MCF 10A (cell line): ENCODE measurements around the gene HSD17B7. TPM values are rescaled to one million over a fixed set of nuclear protein-coding genes. Genes with fewer than 3 reads are reported as not detected.

Source experiments
- BruUV-seq: library from RNA; stranded (reverse); fragments of 400-500 nt; replicated peaks from 2 replicates; lab custom pipeline; 2021; lab: Mats Ljungman, UMichigan
- CTCF ChIA-PET: fragments of 300-600 bp; sonication (Branson Sonifier 250); formaldehyde crosslinking; extraction: SDS; loops from one replicate; lab custom pipeline; 2021; ENCODE audit warnings: antibody characterized with exemption, inconsistent platforms; lab: Yijun Ruan, JAX
- POLR2A ChIA-PET: fragments of 300-600, 350-650 bp; sonication (Branson Sonifier 250); formaldehyde crosslinking; extraction: SDS; loops from one replicate; lab custom pipeline; 2020; ENCODE audit warnings: antibody characterized with exemption, inconsistent platforms; lab: Yijun Ruan, JAX
- DNase-seq: peaks from one replicate; pipeline ENCODE4 v3.0.0-alpha.2; 2018; ENCODE audit not compliant: unreplicated experiment
- H3K27ac Mint-ChIP-seq: one replicate; pipeline ENCODE4 v1.8.0; 2022; ENCODE audit warnings: mild to moderate bottlenecking, low read depth, mixed read lengths; ENCODE audit not compliant: unreplicated experiment
- H3K27me3 Mint-ChIP-seq: one replicate; pipeline ENCODE4 v1.8.0; 2022; ENCODE audit warnings: mixed read lengths; ENCODE audit not compliant: insufficient read depth, unreplicated experiment
- H3K36me3 Mint-ChIP-seq: one replicate; pipeline ENCODE4 v1.8.0; 2022; ENCODE audit warnings: mild to moderate bottlenecking, moderate library complexity, mixed read lengths; ENCODE audit not compliant: insufficient read depth, unreplicated experiment
- H3K4me1 Mint-ChIP-seq: one replicate; pipeline ENCODE4 v1.8.0; 2022; ENCODE audit warnings: mixed read lengths; ENCODE audit not compliant: insufficient read depth, unreplicated experiment
- H3K4me3 Mint-ChIP-seq: one replicate; pipeline ENCODE4 v1.8.0; 2022; ENCODE audit warnings: mild to moderate bottlenecking, moderate library complexity, mixed read lengths; ENCODE audit not compliant: unreplicated experiment
- H3K9me3 Mint-ChIP-seq: one replicate; pipeline ENCODE4 v1.8.0; 2022; ENCODE audit warnings: mixed read lengths; ENCODE audit not compliant: unreplicated experiment
- intact Hi-C: fragments of 100-400 bp; cut with micrococcal nuclease; formaldehyde crosslinking; loops from 2 replicates; pipeline ENCODE4 v1.14.1; 2022
- total RNA-seq: library from RNA; stranded (reverse); gene quantifications from 2 replicates; pipeline ENCODE4 v1.2.3, GENCODE V29; 2022
- TF ChIP-seq, protein P1 (sequence below): fragments of 200-600 bp; IDR thresholded peaks from one replicate; pipeline ENCODE4 v1.8.0; 2022; ENCODE audit warnings: antibody characterized with exemption, mild to moderate bottlenecking; ENCODE audit not compliant: unreplicated experiment

The HSD17B7 gene
- total RNA-seq, 1 experiment from 2014 or later: 15.5 TPM

DNA sequence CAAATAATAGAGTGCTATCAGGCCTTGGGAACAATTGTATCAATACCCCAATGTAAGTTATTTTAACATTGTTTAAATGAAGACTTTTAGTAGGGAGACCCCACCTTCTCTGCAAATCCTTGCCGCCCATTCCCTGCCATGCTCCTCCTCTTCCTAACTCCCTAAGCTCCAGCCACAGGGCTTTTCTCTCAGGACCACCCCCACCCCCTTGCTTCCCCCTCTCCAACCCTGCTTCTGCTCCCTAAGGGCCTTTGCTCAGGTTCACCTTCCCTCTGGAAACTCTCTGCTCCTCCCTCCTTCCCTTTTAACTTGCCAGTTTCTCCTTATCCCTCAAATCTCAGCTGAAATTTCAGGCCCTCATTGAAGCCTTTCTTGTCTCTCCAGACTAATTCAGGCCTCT lies 53.7 kb downstream of the HSD17B7 start:
- H3K4me1 Mint-ChIP-seq: peaks cover 7% of the 10 kb centered on the region
- POLR2A ChIA-PET: interaction anchor here (0.6 kb wide), 1 partner anchor 62 kb away, joined by 3 read pairs; no protein-coding TSS in a partner anchor
- H3K36me3 Mint-ChIP-seq: no peaks in the 10 kb centered on the region
- no peak overlapping the region for H3K27ac Mint-ChIP-seq
- peaks cover 33% of the 10 kb centered on the region for H3K27me3 Mint-ChIP-seq
- CTCF ChIA-PET: interaction anchor here (0.6 to 2.5 kb wide), 3 partner anchors 10 to 337 kb away, joined by 3 to 19 read pairs (median 4); no protein-coding TSS in a partner anchor
- peaks cover 8% of the 10 kb centered on the region for H3K9me3 Mint-ChIP-seq
- intact Hi-C loops: no loop called here
- TF ChIP-seq, protein P1, sequence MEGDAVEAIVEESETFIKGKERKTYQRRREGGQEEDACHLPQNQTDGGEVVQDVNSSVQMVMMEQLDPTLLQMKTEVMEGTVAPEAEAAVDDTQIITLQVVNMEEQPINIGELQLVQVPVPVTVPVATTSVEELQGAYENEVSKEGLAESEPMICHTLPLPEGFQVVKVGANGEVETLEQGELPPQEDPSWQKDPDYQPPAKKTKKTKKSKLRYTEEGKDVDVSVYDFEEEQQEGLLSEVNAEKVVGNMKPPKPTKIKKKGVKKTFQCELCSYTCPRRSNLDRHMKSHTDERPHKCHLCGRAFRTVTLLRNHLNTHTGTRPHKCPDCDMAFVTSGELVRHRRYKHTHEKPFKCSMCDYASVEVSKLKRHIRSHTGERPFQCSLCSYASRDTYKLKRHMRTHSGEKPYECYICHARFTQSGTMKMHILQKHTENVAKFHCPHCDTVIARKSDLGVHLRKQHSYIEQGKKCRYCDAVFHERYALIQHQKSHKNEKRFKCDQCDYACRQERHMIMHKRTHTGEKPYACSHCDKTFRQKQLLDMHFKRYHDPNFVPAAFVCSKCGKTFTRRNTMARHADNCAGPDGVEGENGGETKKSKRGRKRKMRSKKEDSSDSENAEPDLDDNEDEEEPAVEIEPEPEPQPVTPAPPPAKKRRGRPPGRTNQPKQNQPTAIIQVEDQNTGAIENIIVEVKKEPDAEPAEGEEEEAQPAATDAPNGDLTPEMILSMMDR: no peak
- BruUV-seq: no TSS peak
- DNase-seq: no peak
- H3K4me3 Mint-ChIP-seq: no peak overlapping the region

DNA sequence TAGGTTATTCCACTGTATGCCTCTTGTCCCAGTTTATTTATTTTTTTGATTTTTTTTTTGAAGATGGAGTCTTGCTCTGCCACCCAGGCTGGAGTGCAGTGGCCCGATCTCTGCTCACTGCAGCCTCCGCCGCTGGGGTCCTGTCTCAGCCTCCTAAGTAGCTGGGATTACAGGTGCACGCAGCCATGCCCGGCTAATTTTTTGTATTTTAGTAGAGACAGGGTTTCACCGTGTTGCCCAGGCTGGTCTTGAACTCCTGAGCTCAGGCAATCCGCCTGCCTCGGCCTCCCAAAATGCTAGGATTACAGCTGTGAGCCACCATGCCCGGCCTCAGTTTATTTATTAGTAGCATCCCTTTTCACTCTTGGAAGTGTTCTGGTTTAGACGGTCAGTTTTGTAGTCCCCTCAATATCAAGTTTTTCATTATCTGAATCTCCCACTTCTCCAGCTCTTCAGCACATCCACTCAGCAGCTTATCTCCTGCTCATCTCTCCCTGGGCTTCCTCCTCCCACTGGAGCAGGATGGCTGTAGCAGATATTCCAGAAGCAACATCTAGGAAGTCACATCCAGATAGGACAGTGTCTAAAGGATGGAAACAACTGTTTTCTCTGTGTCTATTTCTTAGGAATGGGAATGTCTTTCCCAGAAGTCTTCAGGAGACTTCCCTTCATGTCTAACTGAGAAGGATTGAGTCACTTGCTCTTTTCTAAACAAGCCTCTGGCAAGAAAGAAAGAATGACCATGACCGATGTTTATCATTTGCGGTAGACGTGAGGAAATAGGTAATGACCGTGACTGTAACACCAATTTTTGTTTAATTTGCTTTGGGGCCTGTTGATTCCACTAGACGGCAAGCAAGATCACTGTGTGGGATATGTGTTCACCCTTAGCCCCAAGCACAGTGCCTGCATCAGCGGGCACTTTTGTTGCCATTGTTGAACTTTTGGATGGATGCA lies 56.0 kb downstream of the HSD17B7 start:
- H3K9me3 Mint-ChIP-seq: no peaks in the 10 kb centered on the region
- H3K4me3 Mint-ChIP-seq: no peak overlapping the region
- H3K27me3 Mint-ChIP-seq: peaks cover 21% of the 10 kb centered on the region
- no peak overlapping the region for H3K27ac Mint-ChIP-seq
- intact Hi-C loops: loop anchor here (5.0 kb wide), 1 partner anchor 681 kb away; no protein-coding TSS in a partner anchor
- H3K36me3 Mint-ChIP-seq: no peaks in the 10 kb centered on the region
- no TSS peak for BruUV-seq
- H3K4me1 Mint-ChIP-seq: peaks cover 7% of the 10 kb centered on the region
- TF ChIP-seq, protein P1: no peak
- ChIA-PET POLR2A (no interaction called here), CTCF (interaction anchor here (0.6 to 6.0 kb wide), 22 partner anchors 10 to 481 kb away, joined by 3 to 107 read pairs (median 4); partner anchors contain the start of gene CCDC190)
- DNase-seq: peak; percentile 84

DNA sequence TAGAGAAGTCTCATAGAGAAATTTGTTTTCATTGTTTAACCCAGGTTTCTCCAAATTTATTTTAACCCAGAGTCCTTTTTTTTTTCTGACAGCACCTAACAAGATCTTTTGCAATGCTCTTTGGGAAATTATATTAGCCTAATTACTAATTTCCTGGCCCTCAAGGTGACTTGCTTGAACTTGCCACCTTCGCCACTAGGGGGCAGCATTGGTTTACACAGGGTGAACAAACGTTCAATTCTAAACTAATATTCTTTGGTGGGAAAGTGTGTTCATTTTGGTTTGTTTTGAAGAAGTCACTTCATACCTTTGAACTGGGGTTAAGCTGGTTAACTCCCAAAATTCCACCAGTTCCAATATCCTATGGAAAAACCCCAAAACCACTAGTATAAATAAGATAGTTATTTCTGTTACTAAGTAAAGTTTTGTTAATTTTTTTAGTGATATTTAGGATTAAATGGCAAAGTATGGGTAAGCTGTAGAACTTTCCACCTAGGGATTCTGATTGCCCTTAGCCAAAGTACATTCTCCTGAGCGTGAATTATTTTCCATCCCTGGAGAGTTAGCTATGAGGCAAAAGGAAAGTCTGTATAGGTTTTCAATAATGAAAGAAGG lies 57.4 kb downstream of the HSD17B7 start:
- Mint-ChIP-seq H3K9me3 (no peaks in the 10 kb centered on the region), H3K36me3 (no peaks in the 10 kb centered on the region), H3K4me3 (no peak overlapping the region), H3K27me3 (peaks cover 24% of the 10 kb centered on the region), H3K4me1 (peaks cover 7% of the 10 kb centered on the region), H3K27ac (no peak overlapping the region)
- intact Hi-C loops: loop anchor here (5.0 kb wide), 1 partner anchor 679 kb away; no protein-coding TSS in a partner anchor
- TF ChIP-seq, protein P1: peak; percentile 96
- peak; percentile 92 for DNase-seq
- no TSS peak for BruUV-seq
- ChIA-PET CTCF (interaction anchor here (0.6 to 6.0 kb wide), 71 partner anchors 12 to 1920 kb away, joined by 3 to 107 read pairs (median 4); partner anchors contain the start of genes CCDC190 and RGS4), POLR2A (interaction anchor here (0.6 kb wide), 1 partner anchor 466 kb away, joined by 6 read pairs; no protein-coding TSS in a partner anchor)
